ENCODE measurements around the gene SULF2.

SULF2 gene

DNA sequence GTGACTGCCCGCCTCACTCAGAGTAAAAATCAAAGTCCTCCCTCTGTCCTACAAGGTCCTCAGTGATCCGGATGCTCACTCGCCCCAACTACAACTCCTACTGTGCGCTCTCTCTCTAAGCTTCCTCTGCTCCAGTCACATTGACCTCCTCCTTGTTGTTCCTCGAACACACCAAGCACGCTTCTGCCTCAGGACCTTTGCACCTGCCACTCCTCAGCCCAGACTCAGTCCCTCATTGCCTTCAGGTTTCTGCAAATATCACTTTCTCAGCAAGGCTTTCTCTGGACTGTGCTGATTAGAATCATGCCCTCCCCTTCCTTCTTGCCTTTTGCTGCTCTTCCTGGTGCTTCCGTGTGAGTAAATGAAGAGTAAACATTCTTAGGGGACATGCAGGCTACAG lies 41.6 kb downstream of the SULF2 start:
- H3K9me2 ChIP-seq (replicated peaks; ENCODE audit: low read depth, low read length): no peaks in the 10 kb centered on the region
- no peak overlapping the region for H3K4me3 ChIP-seq (ENCODE audit: low read length, poor library complexity, severe bottlenecking)
- H3K79me2 ChIP-seq (ENCODE audit: insufficient read depth, low read length): no peaks in the 10 kb centered on the region
- no peak for TF ChIP-seq EZH2phosphoT487 (IDR thresholded peaks at IDR 0.05; ENCODE audit: borderline replicate concordance)
- TF ChIP-seq, protein P1, sequence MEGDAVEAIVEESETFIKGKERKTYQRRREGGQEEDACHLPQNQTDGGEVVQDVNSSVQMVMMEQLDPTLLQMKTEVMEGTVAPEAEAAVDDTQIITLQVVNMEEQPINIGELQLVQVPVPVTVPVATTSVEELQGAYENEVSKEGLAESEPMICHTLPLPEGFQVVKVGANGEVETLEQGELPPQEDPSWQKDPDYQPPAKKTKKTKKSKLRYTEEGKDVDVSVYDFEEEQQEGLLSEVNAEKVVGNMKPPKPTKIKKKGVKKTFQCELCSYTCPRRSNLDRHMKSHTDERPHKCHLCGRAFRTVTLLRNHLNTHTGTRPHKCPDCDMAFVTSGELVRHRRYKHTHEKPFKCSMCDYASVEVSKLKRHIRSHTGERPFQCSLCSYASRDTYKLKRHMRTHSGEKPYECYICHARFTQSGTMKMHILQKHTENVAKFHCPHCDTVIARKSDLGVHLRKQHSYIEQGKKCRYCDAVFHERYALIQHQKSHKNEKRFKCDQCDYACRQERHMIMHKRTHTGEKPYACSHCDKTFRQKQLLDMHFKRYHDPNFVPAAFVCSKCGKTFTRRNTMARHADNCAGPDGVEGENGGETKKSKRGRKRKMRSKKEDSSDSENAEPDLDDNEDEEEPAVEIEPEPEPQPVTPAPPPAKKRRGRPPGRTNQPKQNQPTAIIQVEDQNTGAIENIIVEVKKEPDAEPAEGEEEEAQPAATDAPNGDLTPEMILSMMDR (conservative IDR thresholded peaks at IDR 0.05; ENCODE audit: low read length): no peak
- no peaks in the 10 kb centered on the region for H3K9me3 ChIP-seq (ENCODE audit: insufficient read depth, low read depth, low read length)
- no peaks in the 10 kb centered on the region for H4K20me1 ChIP-seq (ENCODE audit: insufficient read depth, low read length, poor library complexity, severe bottlenecking)
- H3F3A ChIP-seq (ENCODE audit: low read depth): no peaks in the 10 kb centered on the region
- no peak overlapping the region for H3K4me2 ChIP-seq (ENCODE audit: low read depth, low read length, poor library complexity, severe bottlenecking)
- no peaks in the 10 kb centered on the region for H3K27me3 ChIP-seq (ENCODE audit: insufficient read depth, low read length, poor library complexity, severe bottlenecking)
- no peaks in the 10 kb centered on the region for H3K4me1 ChIP-seq (ENCODE audit: insufficient read depth, low read length, poor library complexity, severe bottlenecking)
- H3K36me3 ChIP-seq (ENCODE audit: insufficient read depth, low read length): no peaks in the 10 kb centered on the region
- H3K9ac ChIP-seq (ENCODE audit: low read depth, low read length, poor library complexity, severe bottlenecking): no peak overlapping the region
- H2AFZ ChIP-seq (ENCODE audit: low read length): no peak overlapping the region

DNA sequence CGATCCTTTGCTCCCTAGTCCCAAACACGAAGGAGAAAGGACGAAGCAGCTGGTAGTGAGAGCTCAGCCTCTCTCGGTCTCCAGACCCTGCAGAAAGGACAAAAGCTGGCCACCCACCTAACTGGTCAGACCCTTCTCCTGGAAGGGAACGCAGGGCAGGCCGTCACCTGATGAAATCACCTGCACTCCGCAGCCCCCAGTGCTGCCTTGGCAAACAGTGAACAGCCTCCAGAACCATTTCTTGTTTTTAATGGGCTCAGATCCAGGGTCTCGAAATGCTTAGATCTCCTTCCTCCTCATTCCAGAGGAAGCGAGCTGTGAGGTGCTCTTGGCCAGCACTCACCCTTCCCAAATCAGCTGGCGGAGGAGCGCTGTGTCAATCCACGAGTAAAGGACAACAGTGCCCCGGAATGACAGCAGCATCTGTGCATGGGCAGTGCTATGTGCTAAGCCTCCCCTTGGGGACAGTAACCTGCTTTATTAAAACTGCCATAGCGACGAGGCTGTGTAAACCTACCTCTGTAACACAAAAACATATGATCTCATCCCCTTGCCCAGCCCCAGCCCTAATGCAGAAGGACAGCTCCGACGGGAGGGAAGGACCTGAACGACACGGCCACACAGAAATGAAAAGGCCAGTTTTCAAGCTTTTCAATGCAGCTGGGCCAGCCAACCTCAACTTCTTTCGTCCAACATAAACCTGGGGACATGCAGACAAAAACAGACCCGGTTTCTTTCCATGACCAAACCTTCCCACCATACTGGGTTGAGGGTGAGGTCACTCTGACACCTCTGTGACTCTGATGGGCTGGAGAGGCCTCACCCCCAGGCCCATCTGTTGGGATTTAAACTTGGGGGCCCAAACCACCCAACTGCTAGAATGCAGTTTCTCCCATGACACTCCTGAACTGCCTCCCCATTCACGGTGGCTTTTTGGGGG lies 43.3 kb downstream of the SULF2 start:
- no peak overlapping the region for H3K9ac ChIP-seq (ENCODE audit: low read depth, low read length, poor library complexity, severe bottlenecking)
- H3K79me2 ChIP-seq (ENCODE audit: insufficient read depth, low read length): no peaks in the 10 kb centered on the region
- H3K27me3 ChIP-seq (ENCODE audit: insufficient read depth, low read length, poor library complexity, severe bottlenecking): no peaks in the 10 kb centered on the region
- H3K4me2 ChIP-seq (ENCODE audit: low read depth, low read length, poor library complexity, severe bottlenecking): no peak overlapping the region
- no peaks in the 10 kb centered on the region for H3K9me3 ChIP-seq (ENCODE audit: insufficient read depth, low read depth, low read length)
- H3K4me3 ChIP-seq (ENCODE audit: low read length, poor library complexity, severe bottlenecking): no peak overlapping the region
- H2AFZ ChIP-seq (ENCODE audit: low read length): no peak overlapping the region
- H3K4me1 ChIP-seq (ENCODE audit: insufficient read depth, low read length, poor library complexity, severe bottlenecking): no peaks in the 10 kb centered on the region
- no peaks in the 10 kb centered on the region for H3K36me3 ChIP-seq (ENCODE audit: insufficient read depth, low read length)
- H3F3A ChIP-seq (ENCODE audit: low read depth): no peaks in the 10 kb centered on the region
- TF ChIP-seq, protein P1 (conservative IDR thresholded peaks at IDR 0.05; ENCODE audit: low read length): no peak
- no peak for TF ChIP-seq EZH2phosphoT487 (IDR thresholded peaks at IDR 0.05; ENCODE audit: borderline replicate concordance)
- H3K9me2 ChIP-seq (replicated peaks; ENCODE audit: low read depth, low read length): no peaks in the 10 kb centered on the region
- no peaks in the 10 kb centered on the region for H4K20me1 ChIP-seq (ENCODE audit: insufficient read depth, low read length, poor library complexity, severe bottlenecking)

DNA sequence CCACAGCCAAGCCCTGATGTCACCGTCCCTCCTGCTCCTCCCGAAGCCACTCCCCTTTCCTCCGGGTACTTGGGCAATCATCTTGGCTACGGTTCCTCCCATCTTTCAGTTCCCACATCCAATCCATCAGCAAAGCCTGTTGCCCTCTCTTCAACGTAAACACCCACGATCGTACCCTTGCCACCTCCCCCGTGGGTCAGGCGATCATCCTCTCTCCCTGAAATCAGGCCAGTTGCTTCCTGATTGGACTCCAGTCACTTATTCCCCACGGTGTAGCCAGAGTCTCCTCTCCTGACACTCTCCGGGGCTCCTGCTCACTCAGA lies 44.5 kb downstream of the SULF2 start:
- Histone ChIP-seq H3K36me3 (ENCODE audit: insufficient read depth, low read length) (no peaks in the 10 kb centered on the region), H3K9ac (ENCODE audit: low read depth, low read length, poor library complexity, severe bottlenecking) (no peak overlapping the region), H3F3A (ENCODE audit: low read depth) (no peaks in the 10 kb centered on the region), H3K9me2 (replicated peaks; ENCODE audit: low read depth, low read length) (no peaks in the 10 kb centered on the region), H3K9me3 (ENCODE audit: insufficient read depth, low read depth, low read length) (no peaks in the 10 kb centered on the region), H3K27me3 (ENCODE audit: insufficient read depth, low read length, poor library complexity, severe bottlenecking) (no peaks in the 10 kb centered on the region), H3K79me2 (ENCODE audit: insufficient read depth, low read length) (no peaks in the 10 kb centered on the region), H3K4me3 (ENCODE audit: low read length, poor library complexity, severe bottlenecking) (no peak overlapping the region), H3K4me1 (ENCODE audit: insufficient read depth, low read length, poor library complexity, severe bottlenecking) (no peaks in the 10 kb centered on the region), H3K4me2 (ENCODE audit: low read depth, low read length, poor library complexity, severe bottlenecking) (no peak overlapping the region), H2AFZ (ENCODE audit: low read length) (no peak overlapping the region), H4K20me1 (ENCODE audit: insufficient read depth, low read length, poor library complexity, severe bottlenecking) (no peaks in the 10 kb centered on the region)
- TF ChIP-seq, protein P1 (conservative IDR thresholded peaks at IDR 0.05; ENCODE audit: low read length): no peak
- no peak for TF ChIP-seq EZH2phosphoT487 (IDR thresholded peaks at IDR 0.05; ENCODE audit: borderline replicate concordance)
